H54 (cell line): ENCODE measurements around the gene NUTM2A.
"Not testable (repeated sequence)": the region's sequence is repeated elsewhere in the genome, so short reads cannot be mapped to it uniquely, and the experiment has no call there.

Experiments used
- DNase-seq: peaks from one replicate; pipeline ENCODE4 v3.0.0; 2011; ENCODE audit warnings: low spot score, mixed read lengths; ENCODE audit not compliant: insufficient read length
- FAIRE-seq: peaks from 3 replicates; lab custom pipeline; 2011; peaks lifted over from hg19 to GRCh38; lab: Jason Lieb, UNC

The NUTM2A gene

GRCh38 chr10:87239346-87239808, 14.1 kb downstream of the NUTM2A start:
- not testable (repeated sequence) for DNase-seq, FAIRE-seq

DNA sequence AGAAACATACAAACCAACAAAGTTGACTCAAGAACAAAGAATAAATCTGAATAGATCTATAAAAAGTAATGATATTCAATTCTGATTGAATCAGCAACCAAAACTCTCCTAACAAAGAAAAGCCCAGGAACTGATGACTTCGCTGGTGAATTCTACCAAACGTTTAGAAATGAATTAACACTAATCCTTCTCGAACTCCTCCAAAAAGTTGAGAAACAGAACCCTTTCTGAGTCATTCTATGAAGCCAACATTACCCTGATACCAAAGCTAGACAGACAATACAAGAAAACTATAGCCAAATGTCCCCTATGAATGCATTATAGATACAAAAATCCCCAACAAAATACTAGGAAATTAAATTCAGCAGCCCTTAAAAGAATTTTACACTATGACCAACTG, 16.9 kb downstream of the NUTM2A start:
- not testable (repeated sequence) for DNase-seq, FAIRE-seq

- not testable (repeated sequence) for DNase-seq, FAIRE-seq
Observed at GRCh38 chr10:87247335-87247734, 22.1 kb downstream of the NUTM2A start.

- peak; percentile 84 for FAIRE-seq
- DNase-seq, result not testable (repeated sequence)
Observed at GRCh38 chr10:87248818-87249353, 23.6 kb downstream of the NUTM2A start.

- not testable (repeated sequence) for DNase-seq
- peak; percentile 73 for FAIRE-seq
Observed at GRCh38 chr10:87280749-87281392, 55.6 kb downstream of the NUTM2A start.
